IMR-90 (cell line): ENCODE data around the gene DCLRE1B. TPM values are rescaled to one million over a fixed set of nuclear protein-coding genes. Genes with fewer than 3 reads are reported as not detected.

ENCODE experiments used
- ATAC-seq: fragments of 200-7000 bp; cut with Tn5 transposase; 2 replicates; pipeline ENCODE4 v1.9.1; 2020; ENCODE audit warnings: low read depth, mild to moderate bottlenecking, moderate library complexity
- BruUV-seq: library from RNA; stranded (reverse); fragments of 400-500 nt; replicated peaks from 2 replicates; lab custom pipeline; 2021; lab: Mats Ljungman, UMichigan
- CTCF ChIA-PET: fragments of 300-600 bp; formaldehyde crosslinking; extraction: SDS; loops from one replicate; lab custom pipeline; 2021; ENCODE audit warnings: antibody characterized with exemption; lab: Yijun Ruan, JAX
- POLR2A ChIA-PET: fragments of 300-600 bp; sonication (Branson Sonifier 250); formaldehyde crosslinking; loops from one replicate; lab custom pipeline; 2022; ENCODE audit warnings: antibody characterized with exemption; ENCODE audit not compliant: unreplicated experiment; lab: Charles Lee
- DNase-seq: peaks from one replicate; pipeline ENCODE4 v3.0.0; 2013
- H2AFZ ChIP-seq: replicated peaks from 2 replicates; pipeline ENCODE3; 2013; ENCODE audit warnings: low read length, mild to moderate bottlenecking; ENCODE audit not compliant: poor library complexity
- H2AK5ac ChIP-seq: 2 replicates; pipeline ENCODE4 v1.6.1; 2013; ENCODE audit warnings: low read depth, low read length, inconsistent platforms
- H2AK9ac ChIP-seq: replicated peaks from 2 replicates; pipeline ENCODE3; 2013; ENCODE audit warnings: mild to moderate bottlenecking, low read depth, low read length, moderate library complexity; ENCODE audit not compliant: poor library complexity
- H2BK120ac ChIP-seq: 2 replicates; pipeline ENCODE4 v1.6.1; 2013; ENCODE audit warnings: low read depth, low read length, inconsistent platforms
- H2BK15ac ChIP-seq: 3 replicates; pipeline ENCODE4 v1.6.1; 2013; ENCODE audit warnings: low read depth, low read length, inconsistent platforms
- H2BK20ac ChIP-seq: 2 replicates; pipeline ENCODE4 v1.6.1; 2013; ENCODE audit warnings: low read depth, mild to moderate bottlenecking, inconsistent platforms, low read length, moderate library complexity
- H2BK5ac ChIP-seq: 2 replicates; pipeline ENCODE4 v1.6.1; 2013; ENCODE audit warnings: mild to moderate bottlenecking, low read depth, low read length, inconsistent platforms; ENCODE audit not compliant: poor library complexity, severe bottlenecking
- H3K14ac ChIP-seq: replicated peaks from 2 replicates; pipeline ENCODE4 v1.6.1; 2013; ENCODE audit warnings: low read depth, low read length, inconsistent platforms
- H3K18ac ChIP-seq: 2 replicates; pipeline ENCODE4 v1.6.1; 2013; ENCODE audit warnings: low read depth, low read length, control low read depth
- H3K23ac ChIP-seq: 2 replicates; pipeline ENCODE4 v1.6.1; 2013; ENCODE audit warnings: low read depth, low read length, inconsistent platforms
- H3K27ac ChIP-seq: 2 replicates; pipeline ENCODE4 v1.5.1; 2013; ENCODE audit warnings: mild to moderate bottlenecking, control low read depth, low read length; ENCODE audit not compliant: insufficient read depth
- H3K27me3 ChIP-seq: 2 replicates; pipeline ENCODE4 v1.6.1; 2013; ENCODE audit warnings: low read length; ENCODE audit not compliant: control insufficient read depth, insufficient read depth
- H3K36me3 ChIP-seq: 2 replicates; pipeline ENCODE4 v1.6.1; 2013; ENCODE audit warnings: low read length, mixed read lengths; ENCODE audit not compliant: control insufficient read depth, insufficient read depth
- H3K4ac ChIP-seq: 2 replicates; pipeline ENCODE4 v1.6.1; 2013; ENCODE audit warnings: low read depth, low read length, inconsistent platforms
- H3K4me1 ChIP-seq: 2 replicates; pipeline ENCODE4 v1.6.1; 2013; ENCODE audit warnings: low read length, mixed read lengths; ENCODE audit not compliant: control insufficient read depth, insufficient read depth
- H3K4me2 ChIP-seq: 2 replicates; pipeline ENCODE4 v1.6.1; 2013; ENCODE audit warnings: low read depth, mild to moderate bottlenecking, control low read depth, low read length, moderate library complexity
- H3K4me3 ChIP-seq: 2 replicates; pipeline ENCODE4 v1.5.1; 2013; ENCODE audit warnings: low read depth, mild to moderate bottlenecking, control low read depth, low read length, moderate library complexity; ENCODE audit not compliant: insufficient read depth
- H3K56ac ChIP-seq: 2 replicates; pipeline ENCODE4 v1.6.1; 2013; ENCODE audit warnings: low read length, inconsistent platforms; ENCODE audit not compliant: insufficient read depth; ENCODE audit errors: extremely low read depth
- H3K79me1 ChIP-seq, 2 experiments: 2 replicates each; pipeline ENCODE4 v1.6.1; 2013; ENCODE audit warnings: low read length in 2 of 2, inconsistent platforms in 1 of 2, low read depth in 1 of 2
- H3K9ac ChIP-seq: 2 replicates; pipeline ENCODE4 v1.6.1; 2013; ENCODE audit warnings: low read depth, low read length, control low read depth
- H3K9me1 ChIP-seq: 2 replicates; pipeline ENCODE4 v1.6.1; 2013; ENCODE audit warnings: low read length, inconsistent platforms; ENCODE audit not compliant: insufficient read depth
- H3K9me3 ChIP-seq: 2 replicates; pipeline ENCODE4 v1.6.1; 2013; ENCODE audit warnings: low read length; ENCODE audit not compliant: control insufficient read depth, insufficient read depth
- H4K20me1 ChIP-seq: 2 replicates; pipeline ENCODE4 v1.6.1; 2013; ENCODE audit warnings: low read length, inconsistent platforms; ENCODE audit not compliant: insufficient read depth
- H4K5ac ChIP-seq: 2 replicates; pipeline ENCODE4 v1.6.1; 2013; ENCODE audit warnings: mild to moderate bottlenecking, low read depth, low read length, control low read depth
- H4K8ac ChIP-seq, 2 experiments: 2 replicates each; pipeline ENCODE4 v1.6.1; 2013; ENCODE audit warnings: low read depth in 2 of 2, low read length in 2 of 2, control low read depth in 1 of 2, inconsistent platforms in 1 of 2
- H4K91ac ChIP-seq: 2 replicates; pipeline ENCODE4 v1.6.1; 2013; ENCODE audit warnings: low read depth, low read length, inconsistent platforms; ENCODE audit not compliant: insufficient read depth
- CEBPB ChIP-seq: IDR thresholded peaks from 2 replicates; pipeline ENCODE4 v1.6.1; 2012; ENCODE audit warnings: low read depth, low read length, improper control_type of control experiment
- MXI1 ChIP-seq: IDR thresholded peaks from 2 replicates; pipeline ENCODE4 v1.6.1; 2012; ENCODE audit warnings: low read depth, mild to moderate bottlenecking, low read length, moderate library complexity, borderline replicate concordance
- WGBS, 2 experiments: methylation state at CpG; one replicate each; pipeline versions ENCODE4 v1.1.5 to v1.1.7; 2013; ENCODE audit warnings: missing lambda C conversion rate in 2 of 2; ENCODE audit not compliant: insufficient read length in 1 of 2; ENCODE audit errors: extremely low coverage in 2 of 2; 5-methylcytosine and 5-hydroxymethylcytosine counted together
- dilution Hi-C: fragments of 300-500 bp; cut with HindIII; formaldehyde crosslinking; loops from one replicate; pipeline ENCODE4 v1.14.3; 2018; ENCODE audit warnings: low sequenced_read_pairs; ENCODE audit not compliant: unreplicated experiment
- in situ Hi-C: fragments of 300-500 bp; cut with MboI; formaldehyde crosslinking; loops from 3 replicates; pipeline ENCODE4 v1.14.3; 2019; ENCODE audit warnings: low sequenced_read_pairs, inconsistent platforms, mixed read lengths
- intact Hi-C: fragments of 100-400 bp; cut with micrococcal nuclease; formaldehyde crosslinking; loops from 2 replicates; pipeline ENCODE4 v1.10.0; 2022
- polyA plus RNA-seq, 3 experiments: library from polyadenylated mRNA; depleted of rRNA; stranded (reverse); fragments of >200 nt; gene quantifications; 2 replicates each; pipeline ENCODE4 v1.2.3, GENCODE V29; 2012; ENCODE audit warnings: low replicate concordance in 1 of 3
- total RNA-seq: library from RNA; depleted of rRNA; stranded (reverse); fragments of >200 nt; gene quantifications from 2 replicates; pipeline ENCODE4 v1.2.3, GENCODE V29; 2012

Gene DCLRE1B
- total and polyA plus RNA-seq, 2 of the 4 experiments (the other 2 are of a cell fraction): 4.9 to 6.1 TPM

GRCh38 chr1:113958691-113959090 lies 53.6 kb downstream of the DCLRE1B start:
- no peaks in the 10 kb centered on the region for H3K9me1 ChIP-seq
- H3K23ac ChIP-seq: no peak overlapping the region
- in situ Hi-C loops: loop anchor here (25.0 kb wide), 1 partner anchor 754 kb away; the partner anchor contains the start of gene NRAS
- no peak overlapping the region for H2BK20ac ChIP-seq
- no peak overlapping the region for H2AK5ac ChIP-seq
- ChIA-PET POLR2A (no interaction called here), CTCF (interaction anchor here (1.4 kb wide), 1 partner anchor 10 kb away, joined by 5 read pairs; no protein-coding TSS in a partner anchor)
- intact Hi-C loops: no loop called here
- H3K9me3 ChIP-seq: no peaks in the 10 kb centered on the region
- no peaks in the 10 kb centered on the region for H4K20me1 ChIP-seq
- no peak overlapping the region for H3K27ac ChIP-seq
- peaks cover 18% of the 10 kb centered on the region for H3K36me3 ChIP-seq
- H3K4me2 ChIP-seq: no peak overlapping the region
- H4K91ac ChIP-seq: no peak overlapping the region
- peaks cover 4 to 5% of the 10 kb centered on the region in 2 experiments; a peak in 2 of 4 replicates for H3K79me1 ChIP-seq
- H3K4me3 ChIP-seq: no peak overlapping the region
- no CpG with 5 or more reads among the region's 1 CpG for WGBS, 2 experiments
- no peaks in the 10 kb centered on the region for H3K27me3 ChIP-seq
- BruUV-seq: no TSS peak
- no peak overlapping the region for H4K5ac ChIP-seq
- H4K8ac ChIP-seq: no peak overlapping the region
- no peak overlapping the region for H3K4ac ChIP-seq
- no peak overlapping the region for H2AK9ac ChIP-seq
- ATAC-seq: peak; percentile 48; the same call in 1 of the 2 replicates
- no peak overlapping the region for H3K9ac ChIP-seq
- H3K4me1 ChIP-seq: no peaks in the 10 kb centered on the region
- peak; percentile 20 for DNase-seq
- no peak overlapping the region for H2AFZ ChIP-seq
- dilution Hi-C loops: no loop called here
- H3K56ac ChIP-seq: no peak overlapping the region
- H2BK15ac ChIP-seq: no peak overlapping the region
- H3K18ac ChIP-seq: no peak overlapping the region
- no peak overlapping the region for H3K14ac ChIP-seq
- peak; percentile 47 for TF ChIP-seq CEBPB
- no peak for TF ChIP-seq MXI1
- no peak overlapping the region for H2BK5ac ChIP-seq
- no peak overlapping the region for H2BK120ac ChIP-seq
